Thoracic aorta (tissue), 2 donors: Measurements from ENCODE around the gene ST6GALNAC4. TPM values are rescaled to one million over a fixed set of nuclear protein-coding genes. Genes with fewer than 3 reads are reported as not detected.
"Not testable (repeated sequence)": the region's sequence is repeated elsewhere in the genome, so short reads cannot be mapped to it uniquely, and the experiment has no call there.

Experiments
- ATAC-seq: fragments of 150-250 bp; one replicate; pipeline ENCODE4 v1.8.0; 2017; ENCODE audit warnings: low read depth; ENCODE audit not compliant: insufficient number of reproducible peaks, low FRiP score
- DNase-seq: peaks from one replicate; pipeline ENCODE4 v3.0.0-alpha.2; 2020; ENCODE audit warnings: low spot score
- H3K27ac ChIP-seq, 2 donors: fragments of 200-600 bp; sonication (generic); 1 replicate in 1 of 2; 2 replicates in 1 of 2; pipeline ENCODE4 v1.5.1; 2016; ENCODE audit warnings: mild to moderate bottlenecking in 2 of 2, moderate library complexity in 2 of 2
- H3K27me3 ChIP-seq: fragments of 200-600 bp; sonication (generic); replicated peaks from 2 replicates; pipeline ENCODE4 v1.6.0; 2016; ENCODE audit warnings: mild to moderate bottlenecking; ENCODE audit not compliant: insufficient read depth
- H3K36me3 ChIP-seq: fragments of 200-600 bp; sonication (generic); one replicate; pipeline ENCODE4 v1.5.1; 2016
- H3K4me1 ChIP-seq, 2 donors: fragments of 200-600 bp; sonication (generic); 1 replicate in 1 of 2; 2 replicates in 1 of 2; pipeline versions ENCODE4 v1.5.1 to v1.6.0; 2016; ENCODE audit warnings: low read depth in 2 of 2, mild to moderate bottlenecking in 1 of 2; ENCODE audit not compliant: control insufficient read depth in 1 of 2
- H3K4me3 ChIP-seq: fragments of 200-600 bp; sonication (generic); 2 replicates; pipeline ENCODE4 v1.5.1; 2016; ENCODE audit warnings: mild to moderate bottlenecking
- H3K9me3 ChIP-seq: fragments of 200-600 bp; sonication (generic); 2 replicates; pipeline ENCODE4 v1.5.1; 2016
- total RNA-seq, 2 donors: library from RNA; depleted of rRNA; stranded (reverse); fragments of >200 nt; gene quantifications; one replicate each; pipeline versions ENCODE4 v1.1.0 to v1.2.3, GENCODE V29; 2016
- TF ChIP-seq, protein P1 (sequence below): fragments of 200-600 bp; sonication (generic); IDR thresholded peaks from one replicate; pipeline ENCODE4 v1.5.1; 2019; ENCODE audit warnings: antibody characterized with exemption

Gene ST6GALNAC4
- total RNA-seq, 2 donors from 2014 or later: 45.0 to 61.2 TPM

DNA sequence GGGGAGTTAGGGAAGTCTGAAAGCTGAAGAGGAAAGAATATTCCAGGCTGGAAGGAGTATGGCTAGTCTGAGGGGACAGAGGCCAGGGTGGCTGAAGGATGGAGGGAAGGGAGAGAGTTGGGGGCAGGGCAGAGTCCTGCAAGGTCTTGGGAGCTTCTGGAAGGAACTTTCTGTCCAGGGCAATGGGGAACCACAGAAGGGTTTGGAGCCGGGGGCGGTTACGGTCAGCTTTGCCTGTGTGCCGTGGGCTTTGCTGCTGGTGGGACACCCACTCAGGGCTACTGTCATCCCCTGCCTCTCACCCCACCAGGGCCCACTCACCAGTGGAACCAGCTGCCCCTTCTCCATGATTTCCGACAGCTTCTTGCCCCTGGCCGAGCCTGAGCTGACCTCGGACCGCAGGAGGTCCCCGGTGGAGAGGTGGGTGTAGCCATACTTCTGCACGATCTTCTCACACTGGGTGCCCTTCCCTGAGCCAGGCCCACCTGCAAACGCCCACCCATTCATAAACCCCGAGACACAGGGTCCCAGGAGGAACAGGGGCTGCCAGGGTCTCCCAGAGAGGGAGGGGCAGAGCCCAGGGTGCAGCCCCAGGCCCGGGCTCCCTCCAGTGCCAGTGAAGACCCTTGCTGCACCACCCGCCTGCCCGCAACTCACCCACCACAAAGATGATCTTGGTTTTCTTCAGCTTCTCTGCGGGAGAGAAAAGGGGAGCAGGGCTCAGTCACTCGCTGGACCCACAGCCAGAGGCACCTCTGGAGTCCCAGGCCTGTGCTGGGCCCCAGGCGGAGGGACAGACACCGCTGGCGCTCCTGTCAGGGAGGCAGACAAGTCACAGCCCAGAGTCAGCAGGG is 44.2 kb downstream of the ST6GALNAC4 start:
- H3K9me3 ChIP-seq: no peaks in the 10 kb centered on the region
- no peaks in the 10 kb centered on the region for H3K27me3 ChIP-seq
- H3K4me3 ChIP-seq: no peak overlapping the region
- ATAC-seq (no peak), DNase-seq (no peak)
- H3K27ac ChIP-seq: no peak overlapping the region
- TF ChIP-seq, protein P1, sequence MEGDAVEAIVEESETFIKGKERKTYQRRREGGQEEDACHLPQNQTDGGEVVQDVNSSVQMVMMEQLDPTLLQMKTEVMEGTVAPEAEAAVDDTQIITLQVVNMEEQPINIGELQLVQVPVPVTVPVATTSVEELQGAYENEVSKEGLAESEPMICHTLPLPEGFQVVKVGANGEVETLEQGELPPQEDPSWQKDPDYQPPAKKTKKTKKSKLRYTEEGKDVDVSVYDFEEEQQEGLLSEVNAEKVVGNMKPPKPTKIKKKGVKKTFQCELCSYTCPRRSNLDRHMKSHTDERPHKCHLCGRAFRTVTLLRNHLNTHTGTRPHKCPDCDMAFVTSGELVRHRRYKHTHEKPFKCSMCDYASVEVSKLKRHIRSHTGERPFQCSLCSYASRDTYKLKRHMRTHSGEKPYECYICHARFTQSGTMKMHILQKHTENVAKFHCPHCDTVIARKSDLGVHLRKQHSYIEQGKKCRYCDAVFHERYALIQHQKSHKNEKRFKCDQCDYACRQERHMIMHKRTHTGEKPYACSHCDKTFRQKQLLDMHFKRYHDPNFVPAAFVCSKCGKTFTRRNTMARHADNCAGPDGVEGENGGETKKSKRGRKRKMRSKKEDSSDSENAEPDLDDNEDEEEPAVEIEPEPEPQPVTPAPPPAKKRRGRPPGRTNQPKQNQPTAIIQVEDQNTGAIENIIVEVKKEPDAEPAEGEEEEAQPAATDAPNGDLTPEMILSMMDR: no peak
- peaks cover 22% of the 10 kb centered on the region for H3K36me3 ChIP-seq
- peaks cover 23 to 49% of the 10 kb centered on the region in 2 donors for H3K4me1 ChIP-seq

DNA sequence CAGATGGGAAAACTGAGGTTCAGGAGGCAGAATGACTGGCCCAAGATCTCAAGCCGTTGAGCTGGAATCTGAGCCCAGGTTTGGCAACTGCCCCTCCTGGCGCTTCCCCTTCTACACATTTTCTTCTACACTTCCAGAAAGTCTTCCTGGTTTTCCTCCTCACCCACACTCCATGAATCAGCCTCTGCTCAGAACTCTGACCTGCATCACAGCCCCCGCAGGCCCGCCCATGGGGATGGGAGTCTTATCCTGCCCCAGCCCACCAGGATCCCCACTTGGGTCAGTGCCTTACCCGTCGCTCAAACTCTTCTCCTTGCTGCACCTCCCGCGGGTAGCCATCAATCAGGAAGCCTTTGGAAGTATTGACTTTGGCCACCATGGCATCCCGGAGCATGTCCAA is 45.3 kb downstream of the ST6GALNAC4 start:
- TF ChIP-seq, protein P1: no peak
- H3K27ac ChIP-seq: no peak overlapping the region
- H3K4me1 ChIP-seq: peaks cover 23 to 42% of the 10 kb centered on the region in 2 donors
- DNase-seq (no peak), ATAC-seq (no peak)
- no peaks in the 10 kb centered on the region for H3K27me3 ChIP-seq
- no peaks in the 10 kb centered on the region for H3K9me3 ChIP-seq
- H3K4me3 ChIP-seq: no peak overlapping the region
- peaks cover 22% of the 10 kb centered on the region for H3K36me3 ChIP-seq

DNA sequence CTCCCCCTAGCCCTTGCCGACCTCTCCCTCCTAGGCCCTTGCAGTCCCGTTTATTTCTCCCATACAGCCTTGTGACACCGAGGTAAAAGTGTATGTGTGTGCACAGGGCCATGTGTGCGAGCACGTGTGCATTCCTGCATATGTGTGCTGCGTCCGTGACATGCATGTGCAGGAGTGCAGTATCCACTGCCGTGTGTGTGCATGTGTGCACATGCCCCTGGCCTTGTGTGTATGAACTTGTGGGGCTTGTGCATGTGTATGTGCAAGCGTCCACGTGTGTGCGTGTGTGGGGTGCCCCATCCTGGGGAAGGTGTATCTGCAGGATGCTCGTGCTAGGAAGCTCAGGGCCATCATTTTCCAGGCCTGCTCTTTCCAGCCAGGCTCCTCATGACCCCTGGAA is 46.0 kb downstream of the ST6GALNAC4 start:
- Histone ChIP-seq H3K4me3 (no peak overlapping the region), H3K27ac (no peak overlapping the region), H3K4me1 (peaks cover 16 to 36% of the 10 kb centered on the region in 2 donors), H3K9me3 (no peaks in the 10 kb centered on the region), H3K36me3 (peaks cover 22% of the 10 kb centered on the region), H3K27me3 (no peaks in the 10 kb centered on the region)
- DNase-seq (no peak), ATAC-seq (no peak)
- TF ChIP-seq, protein P1: no peak

DNA sequence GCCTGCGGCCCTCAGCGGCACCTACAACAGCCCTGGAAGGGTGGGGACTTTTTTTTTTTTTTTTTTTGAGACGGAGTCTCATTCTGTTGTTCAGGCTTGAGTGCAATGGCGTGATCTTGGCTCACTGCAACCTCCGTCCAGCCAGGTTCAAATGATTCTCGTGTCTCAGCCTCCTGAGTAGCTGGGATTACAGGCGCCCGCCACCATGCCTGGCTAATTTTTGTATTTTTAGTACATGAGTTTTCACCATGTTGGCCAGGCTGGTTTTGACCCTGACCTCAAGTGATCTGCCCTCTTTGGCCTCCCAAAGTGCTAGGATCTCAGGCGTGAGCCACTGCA is 46.7 kb downstream of the ST6GALNAC4 start:
- not testable (repeated sequence) for DNase-seq, H3K27me3 ChIP-seq, ATAC-seq, H3K4me3 ChIP-seq, H3K27ac ChIP-seq, H3K9me3 ChIP-seq
- Histone ChIP-seq H3K4me1 (peaks cover 11 to 28% of the 10 kb centered on the region in 2 donors), H3K36me3 (peaks cover 22% of the 10 kb centered on the region)

DNA sequence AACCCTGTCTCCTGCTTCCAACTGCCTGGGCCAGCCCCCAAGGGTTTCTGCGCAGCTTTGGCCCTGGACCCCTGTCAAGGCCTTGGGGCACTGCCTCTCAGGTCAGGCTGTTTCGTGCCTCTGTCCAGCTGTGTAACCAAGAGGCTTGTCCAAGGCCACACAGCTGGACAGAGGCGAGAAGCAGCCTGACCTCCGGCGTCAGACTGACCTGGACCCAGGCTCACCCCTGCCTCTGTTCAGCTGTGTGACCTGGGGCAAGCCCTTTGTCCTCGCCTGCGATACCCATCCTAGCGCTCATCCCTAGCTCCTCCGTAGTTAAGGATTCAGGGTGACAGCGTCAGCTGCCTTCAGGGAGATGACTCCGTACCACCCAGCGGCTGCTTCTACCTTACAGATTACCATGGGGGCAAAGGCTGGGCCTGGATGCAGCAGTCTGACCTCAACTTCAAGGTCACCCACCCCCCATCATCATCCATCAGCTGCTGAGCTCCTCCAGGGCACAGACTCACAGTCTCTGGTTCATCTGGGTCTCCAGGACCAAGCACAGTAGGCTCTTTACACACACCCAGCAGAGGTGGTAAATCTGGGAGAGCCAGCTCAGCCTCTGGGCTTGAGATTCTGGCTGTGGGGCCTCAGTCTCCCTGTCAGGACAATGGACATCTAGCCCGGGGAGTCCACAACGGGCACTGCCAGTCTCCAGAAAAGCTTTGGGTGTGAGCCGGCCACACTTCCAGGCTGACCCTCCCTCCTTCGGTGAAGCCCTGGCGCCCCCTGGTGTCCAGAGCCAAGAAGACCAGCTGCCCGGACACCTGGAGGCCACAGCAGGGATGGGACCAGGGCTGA is 47.3 kb downstream of the ST6GALNAC4 start:
- TF ChIP-seq, protein P1: peak; percentile 91
- Histone ChIP-seq H3K9me3 (no peaks in the 10 kb centered on the region), H3K27me3 (no peaks in the 10 kb centered on the region), H3K36me3 (peaks cover 22% of the 10 kb centered on the region), H3K4me1 (peaks cover 10 to 22% of the 10 kb centered on the region in 2 donors), H3K4me3 (no peak overlapping the region), H3K27ac (peak overlapping the region in 1 of 2 donors; percentile 40)
- ATAC-seq (no peak), DNase-seq (no peak)
